ENCODE results near the gene DGKI.

DGKI gene

GRCh38 chr7:137521451-137521850 is 325.3 kb downstream of the DGKI start:
- H3K9ac ChIP-seq, result no peak overlapping the region

DNA sequence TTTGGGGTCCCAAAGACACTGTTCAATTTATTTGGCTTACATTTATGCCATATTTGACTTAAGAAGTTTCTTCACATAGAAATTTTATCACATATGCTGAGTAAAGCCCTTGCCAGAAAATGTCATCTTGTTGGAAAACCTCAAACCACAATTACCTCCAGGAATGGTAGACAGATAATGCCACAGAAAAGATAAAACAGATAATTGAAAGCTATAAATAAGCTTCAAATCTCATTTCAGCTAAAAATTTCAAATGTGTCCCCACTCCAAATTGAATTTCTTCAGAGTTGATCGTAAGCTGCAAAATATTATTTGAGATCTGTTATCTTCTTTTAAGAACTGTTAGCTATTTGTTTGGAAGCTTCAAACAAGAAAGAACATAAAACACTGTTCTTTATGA is 326.8 kb downstream of the DGKI start:
- TF ChIP-seq CTCF (conservative IDR thresholded peaks at IDR 0.05; ENCODE audit: low read depth, low read length), result no peak
- Histone ChIP-seq H3K4me2 (no peak overlapping the region), H3K9ac (no peak overlapping the region), H3K36me3 (ENCODE audit: insufficient read depth) (no peaks in the 10 kb centered on the region), H2AFZ (ENCODE audit: low read depth) (no peak overlapping the region), H3K4me3 (IDR thresholded peaks at IDR 0.05; ENCODE audit: insufficient read depth, low read depth, low read length) (no peak overlapping the region), H3K27me3 (ENCODE audit: insufficient read depth, low read depth) (no peaks in the 10 kb centered on the region), H3K4me1 (ENCODE audit: low read depth, poor library complexity, severe bottlenecking) (no peaks in the 10 kb centered on the region), H3K79me2 (ENCODE audit: insufficient read depth, low read depth) (no peaks in the 10 kb centered on the region), H3K27ac (no peak overlapping the region), H4K20me1 (ENCODE audit: insufficient read depth) (no peaks in the 10 kb centered on the region)

More at GRCh38 chr7:137521451-137521850, 325.3 kb downstream of the DGKI start:
- no peaks in the 10 kb centered on the region for H3K4me1 ChIP-seq (ENCODE audit: low read depth, poor library complexity, severe bottlenecking)
- H3K4me3 ChIP-seq (IDR thresholded peaks at IDR 0.05; ENCODE audit: insufficient read depth, low read depth, low read length), result no peak overlapping the region
- H3K27me3 ChIP-seq (ENCODE audit: insufficient read depth, low read depth), result no peaks in the 10 kb centered on the region
- H3K4me2 ChIP-seq, result no peak overlapping the region
- no peaks in the 10 kb centered on the region for H4K20me1 ChIP-seq (ENCODE audit: insufficient read depth)
- TF ChIP-seq CTCF (conservative IDR thresholded peaks at IDR 0.05; ENCODE audit: low read depth, low read length), result no peak
- H3K79me2 ChIP-seq (ENCODE audit: insufficient read depth, low read depth), result no peaks in the 10 kb centered on the region
- H3K36me3 ChIP-seq (ENCODE audit: insufficient read depth), result no peaks in the 10 kb centered on the region
- no peak overlapping the region for H2AFZ ChIP-seq (ENCODE audit: low read depth)
- H3K27ac ChIP-seq, result no peak overlapping the region

GRCh38 chr7:137519181-137519691 is 327.5 kb downstream of the DGKI start:
- Histone ChIP-seq H3K27me3 (ENCODE audit: insufficient read depth, low read depth) (no peaks in the 10 kb centered on the region), H3K36me3 (ENCODE audit: insufficient read depth) (no peaks in the 10 kb centered on the region), H3K79me2 (ENCODE audit: insufficient read depth, low read depth) (no peaks in the 10 kb centered on the region), H2AFZ (ENCODE audit: low read depth) (no peak overlapping the region), H4K20me1 (ENCODE audit: insufficient read depth) (no peaks in the 10 kb centered on the region), H3K27ac (no peak overlapping the region), H3K9ac (no peak overlapping the region), H3K4me1 (ENCODE audit: low read depth, poor library complexity, severe bottlenecking) (no peaks in the 10 kb centered on the region), H3K4me3 (IDR thresholded peaks at IDR 0.05; ENCODE audit: insufficient read depth, low read depth, low read length) (no peak overlapping the region), H3K4me2 (no peak overlapping the region)
- no peak for TF ChIP-seq CTCF (conservative IDR thresholded peaks at IDR 0.05; ENCODE audit: low read depth, low read length)

DNA sequence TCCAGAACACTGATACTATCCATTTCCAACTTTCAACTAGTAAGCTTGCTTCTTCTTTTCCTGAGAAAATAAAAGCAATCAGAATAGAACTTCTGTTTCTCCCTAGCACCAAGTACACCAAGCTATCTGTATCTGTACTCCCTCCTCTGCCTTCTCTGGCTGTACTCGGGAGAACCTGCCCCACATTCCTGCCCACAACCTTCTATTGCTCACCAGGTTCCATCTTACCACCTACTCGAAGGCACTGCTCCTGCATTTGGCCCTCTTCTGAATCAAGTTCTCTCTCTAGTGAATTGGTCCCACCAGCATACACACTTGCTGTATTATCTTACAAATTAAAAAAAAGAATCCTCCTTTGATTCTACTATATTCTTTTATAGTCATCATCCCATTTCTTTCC is 333.7 kb downstream of the DGKI start:
- no peak overlapping the region for H3K4me2 ChIP-seq
- H3K27ac ChIP-seq, result no peak overlapping the region
- no peak overlapping the region for H3K9ac ChIP-seq
- H3K4me3 ChIP-seq (IDR thresholded peaks at IDR 0.05; ENCODE audit: insufficient read depth, low read depth, low read length), result no peak overlapping the region
- no peaks in the 10 kb centered on the region for H3K79me2 ChIP-seq (ENCODE audit: insufficient read depth, low read depth)
- TF ChIP-seq CTCF (conservative IDR thresholded peaks at IDR 0.05; ENCODE audit: low read depth, low read length), result no peak
- no peak overlapping the region for H2AFZ ChIP-seq (ENCODE audit: low read depth)
- H3K27me3 ChIP-seq (ENCODE audit: insufficient read depth, low read depth), result no peaks in the 10 kb centered on the region
- no peaks in the 10 kb centered on the region for H4K20me1 ChIP-seq (ENCODE audit: insufficient read depth)
- no peaks in the 10 kb centered on the region for H3K4me1 ChIP-seq (ENCODE audit: low read depth, poor library complexity, severe bottlenecking)
- H3K36me3 ChIP-seq (ENCODE audit: insufficient read depth), result no peaks in the 10 kb centered on the region

Data from KMS-11 (cell line).